WTC11 (cell line): ENCODE measurements around the gene CDCA7. TPM values are rescaled to one million over a fixed set of nuclear protein-coding genes. Genes with fewer than 3 reads are reported as not detected.

ENCODE experiments used
- ATAC-seq: fragments of 200-7000 bp; cut with Tn5 transposase; 2 replicates; pipeline ENCODE4 v1.10.0; 2021; ENCODE audit warnings: mild to moderate bottlenecking, moderate library complexity
- CTCF ChIA-PET: fragments of 300-600 bp; sonication (Branson Sonifier 250); formaldehyde crosslinking; loops from one replicate; lab custom pipeline; 2021; ENCODE audit warnings: antibody characterized with exemption; lab: Charles Lee
- POLR2A ChIA-PET: fragments of 350-600 bp; sonication (Branson Sonifier 250); formaldehyde crosslinking; loops from one replicate; lab custom pipeline; 2021; ENCODE audit warnings: antibody characterized with exemption; lab: Charles Lee
- DNase-seq: peaks from one replicate; pipeline ENCODE4 v3.0.0; 2021; ENCODE audit warnings: low spot score
- H3K27ac Mint-ChIP-seq: 2 replicates; pipeline ENCODE4 v1.8.0; 2021; ENCODE audit warnings: mixed read lengths
- H3K27me3 Mint-ChIP-seq: 2 replicates; pipeline ENCODE4 v1.8.0; 2021; ENCODE audit warnings: low read depth, mild to moderate bottlenecking, moderate library complexity, mixed read lengths
- H3K36me3 Mint-ChIP-seq: 2 replicates; pipeline ENCODE4 v1.8.0; 2021; ENCODE audit warnings: mixed read lengths
- H3K4me1 Mint-ChIP-seq: 2 replicates; pipeline ENCODE4 v1.8.0; 2022; ENCODE audit warnings: mixed read lengths
- H3K4me3 Mint-ChIP-seq: 2 replicates; pipeline ENCODE4 v1.8.0; 2021; ENCODE audit warnings: mild to moderate bottlenecking, moderate library complexity, mixed read lengths
- H3K9me3 Mint-ChIP-seq: 2 replicates; pipeline ENCODE4 v1.8.0; 2021; ENCODE audit warnings: mixed read lengths
- AFF4 ChIP-seq: sonication (generic); formaldehyde crosslinking; IDR thresholded peaks from 2 replicates; pipeline ENCODE4 v1.8.1; 2023; ENCODE audit warnings: mild to moderate bottlenecking, missing genetic modification reagents, borderline replicate concordance
- CBFB ChIP-seq: sonication (generic); formaldehyde crosslinking; IDR thresholded peaks from 2 replicates; pipeline ENCODE4 v1.8.1; 2022; ENCODE audit warnings: mild to moderate bottlenecking, low read depth, missing genetic modification reagents
- EMX1 ChIP-seq: fragments of 250-450 bp; sonication (Bioruptor Pico); IDR thresholded peaks from 2 replicates; pipeline ENCODE4 v1.8.0; 2021; ENCODE audit warnings: mild to moderate bottlenecking
- FOXJ3 ChIP-seq: sonication (generic); formaldehyde crosslinking; IDR thresholded peaks from 2 replicates; pipeline ENCODE4 v1.9.0; 2021; ENCODE audit warnings: missing genetic modification reagents, mild to moderate bottlenecking, borderline replicate concordance
- FOXP1 ChIP-seq: sonication (generic); formaldehyde crosslinking; IDR thresholded peaks from 2 replicates; pipeline ENCODE4 v1.8.0; 2022; ENCODE audit warnings: missing genetic modification reagents, mild to moderate bottlenecking, moderate library complexity, borderline replicate concordance
- GRHL2 ChIP-seq: fragments of 250-450 bp; sonication (Bioruptor Pico); IDR thresholded peaks from 2 replicates; pipeline ENCODE4 v1.8.0; 2022; ENCODE audit warnings: mild to moderate bottlenecking, moderate library complexity; ENCODE audit not compliant: insufficient replicate concordance, severe bottlenecking
- MLX ChIP-seq: sonication (generic); formaldehyde crosslinking; IDR thresholded peaks from 2 replicates; pipeline ENCODE4 v1.8.1; 2023; ENCODE audit warnings: mild to moderate bottlenecking, missing genetic modification reagents, moderate library complexity
- TCF7 ChIP-seq: sonication (generic); formaldehyde crosslinking; IDR thresholded peaks from 2 replicates; pipeline ENCODE4 v1.8.0; 2022; ENCODE audit warnings: mild to moderate bottlenecking, low read depth, missing genetic modification reagents, moderate library complexity
- TEAD1 ChIP-seq: sonication (generic); formaldehyde crosslinking; IDR thresholded peaks from 2 replicates; pipeline ENCODE4 v1.8.0; 2022; ENCODE audit warnings: mild to moderate bottlenecking, missing genetic modification reagents
- TP53 ChIP-seq: sonication (generic); formaldehyde crosslinking; IDR thresholded peaks from 2 replicates; pipeline ENCODE4 v1.8.1; 2023; ENCODE audit warnings: mild to moderate bottlenecking, missing genetic modification reagents
- ZBTB21 ChIP-seq: sonication (generic); formaldehyde crosslinking; IDR thresholded peaks from 2 replicates; pipeline ENCODE4 v1.8.1; 2023; ENCODE audit warnings: mild to moderate bottlenecking, missing genetic modification reagents, borderline replicate concordance
- ZNF219 ChIP-seq: sonication (generic); formaldehyde crosslinking; IDR thresholded peaks from 2 replicates; pipeline ENCODE4 v1.8.0; 2023; ENCODE audit warnings: missing genetic modification reagents, mild to moderate bottlenecking, borderline replicate concordance
- ZNF232 ChIP-seq: sonication (generic); formaldehyde crosslinking; IDR thresholded peaks from 2 replicates; pipeline ENCODE4 v1.8.0; 2022; ENCODE audit warnings: mild to moderate bottlenecking, missing genetic modification reagents
- total RNA-seq: library from RNA; stranded (reverse); gene quantifications from 3 replicates; pipeline ENCODE4 v1.2.3, GENCODE V29; 2021
- TF ChIP-seq, protein P1 (sequence below): fragments of 250-450 bp; sonication (Bioruptor Pico); IDR thresholded peaks from 2 replicates; pipeline ENCODE4 v2.1.2; 2022; ENCODE audit warnings: mild to moderate bottlenecking, moderate library complexity
- TF ChIP-seq, protein P2 (sequence below): sonication (generic); formaldehyde crosslinking; IDR thresholded peaks from 2 replicates; pipeline ENCODE4 v1.8.0; 2022; ENCODE audit warnings: mild to moderate bottlenecking, missing genetic modification reagents
- TF ChIP-seq, protein P3 (sequence below): sonication (generic); formaldehyde crosslinking; IDR thresholded peaks from 2 replicates; pipeline ENCODE4 v1.8.1; 2023; ENCODE audit warnings: mild to moderate bottlenecking, missing genetic modification reagents
- TF ChIP-seq, protein P4 (sequence below): fragments of 250-450 bp; sonication (Bioruptor Pico); IDR thresholded peaks from 2 replicates; pipeline ENCODE4 v1.9.0; 2021; ENCODE audit warnings: mild to moderate bottlenecking, borderline replicate concordance
- TF ChIP-seq, protein P5 (sequence below): fragments of 250-450 bp; sonication (Bioruptor Pico); IDR thresholded peaks from 2 replicates; pipeline ENCODE4 v1.9.0; 2021; ENCODE audit warnings: moderate library complexity, mild to moderate bottlenecking, inconsistent platforms, borderline replicate concordance
- TF ChIP-seq, protein P6 (sequence below): sonication (generic); formaldehyde crosslinking; IDR thresholded peaks from 2 replicates; pipeline ENCODE4 v1.8.0; 2022; ENCODE audit warnings: mild to moderate bottlenecking, missing genetic modification reagents

CDCA7 gene
- total RNA-seq, 1 experiment from 2014 or later, result 79.7 TPM

DNA sequence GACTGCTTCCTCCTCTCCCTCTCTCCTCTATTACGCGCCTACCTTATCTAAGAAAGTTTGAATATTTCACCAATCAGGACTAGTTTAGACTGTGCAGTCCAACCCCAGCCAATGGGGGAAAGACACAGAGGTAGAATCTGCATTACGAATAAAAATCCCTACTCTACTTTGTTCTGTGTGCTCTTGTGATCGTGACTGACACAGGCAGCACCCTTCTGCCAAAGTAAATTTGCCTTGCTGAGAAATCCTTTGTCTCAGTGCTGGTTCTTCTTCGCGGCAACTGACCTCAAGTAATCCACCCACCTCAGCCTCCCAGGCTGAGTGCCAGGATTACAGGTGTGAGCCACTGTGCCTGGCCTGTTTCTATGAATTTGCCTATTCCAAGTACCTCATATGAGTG lies 8.6 kb upstream of the CDCA7 start (continued):
- TF ChIP-seq, protein P1, sequence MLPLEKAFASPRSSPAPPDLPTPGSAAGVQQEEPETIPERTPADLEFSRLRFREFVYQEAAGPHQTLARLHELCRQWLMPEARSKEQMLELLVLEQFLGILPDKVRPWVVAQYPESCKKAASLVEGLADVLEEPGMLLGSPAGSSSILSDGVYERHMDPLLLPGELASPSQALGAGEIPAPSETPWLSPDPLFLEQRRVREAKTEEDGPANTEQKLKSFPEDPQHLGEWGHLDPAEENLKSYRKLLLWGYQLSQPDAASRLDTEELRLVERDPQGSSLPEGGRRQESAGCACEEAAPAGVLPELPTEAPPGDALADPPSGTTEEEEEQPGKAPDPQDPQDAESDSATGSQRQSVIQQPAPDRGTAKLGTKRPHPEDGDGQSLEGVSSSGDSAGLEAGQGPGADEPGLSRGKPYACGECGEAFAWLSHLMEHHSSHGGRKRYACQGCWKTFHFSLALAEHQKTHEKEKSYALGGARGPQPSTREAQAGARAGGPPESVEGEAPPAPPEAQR (CRISPR knock-in tag), result no peak
- no peak for TF ChIP-seq MLX (CRISPR knock-in tag)

GRCh38 chr2:173347305-173348168 lies 7.1 kb upstream of the CDCA7 start:
- ChIA-PET POLR2A (no interaction called here), CTCF (no interaction called here)
- ATAC-seq (no peak), DNase-seq (no peak)
- peaks cover 2% of the 10 kb centered on the region; the same call in 1 of the 2 replicates for H3K27me3 Mint-ChIP-seq
- peaks cover 22% of the 10 kb centered on the region for H3K36me3 Mint-ChIP-seq
- TF ChIP-seq AFF4 (CRISPR knock-in tag) (no peak), ZBTB21 (CRISPR knock-in tag) (no peak), FOXP1 (CRISPR knock-in tag) (no peak), ZNF219 (no peak), FOXJ3 (no peak), CBFB (CRISPR knock-in tag) (no peak), GRHL2 (CRISPR knock-in tag) (no peak), TP53 (CRISPR knock-in tag) (no peak), ZNF232 (CRISPR knock-in tag) (no peak), TEAD1 (no peak), TCF7 (no peak), EMX1 (CRISPR knock-in tag) (no peak)
- TF ChIP-seq, protein P2, sequence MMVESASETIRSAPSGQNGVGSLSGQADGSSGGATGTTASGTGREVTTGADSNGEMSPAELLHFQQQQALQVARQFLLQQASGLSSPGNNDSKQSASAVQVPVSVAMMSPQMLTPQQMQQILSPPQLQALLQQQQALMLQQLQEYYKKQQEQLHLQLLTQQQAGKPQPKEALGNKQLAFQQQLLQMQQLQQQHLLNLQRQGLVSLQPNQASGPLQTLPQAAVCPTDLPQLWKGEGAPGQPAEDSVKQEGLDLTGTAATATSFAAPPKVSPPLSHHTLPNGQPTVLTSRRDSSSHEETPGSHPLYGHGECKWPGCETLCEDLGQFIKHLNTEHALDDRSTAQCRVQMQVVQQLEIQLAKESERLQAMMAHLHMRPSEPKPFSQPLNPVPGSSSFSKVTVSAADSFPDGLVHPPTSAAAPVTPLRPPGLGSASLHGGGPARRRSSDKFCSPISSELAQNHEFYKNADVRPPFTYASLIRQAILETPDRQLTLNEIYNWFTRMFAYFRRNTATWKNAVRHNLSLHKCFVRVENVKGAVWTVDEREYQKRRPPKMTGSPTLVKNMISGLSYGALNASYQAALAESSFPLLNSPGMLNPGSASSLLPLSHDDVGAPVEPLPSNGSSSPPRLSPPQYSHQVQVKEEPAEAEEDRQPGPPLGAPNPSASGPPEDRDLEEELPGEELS (CRISPR knock-in tag), result no peak
- TF ChIP-seq, protein P3, sequence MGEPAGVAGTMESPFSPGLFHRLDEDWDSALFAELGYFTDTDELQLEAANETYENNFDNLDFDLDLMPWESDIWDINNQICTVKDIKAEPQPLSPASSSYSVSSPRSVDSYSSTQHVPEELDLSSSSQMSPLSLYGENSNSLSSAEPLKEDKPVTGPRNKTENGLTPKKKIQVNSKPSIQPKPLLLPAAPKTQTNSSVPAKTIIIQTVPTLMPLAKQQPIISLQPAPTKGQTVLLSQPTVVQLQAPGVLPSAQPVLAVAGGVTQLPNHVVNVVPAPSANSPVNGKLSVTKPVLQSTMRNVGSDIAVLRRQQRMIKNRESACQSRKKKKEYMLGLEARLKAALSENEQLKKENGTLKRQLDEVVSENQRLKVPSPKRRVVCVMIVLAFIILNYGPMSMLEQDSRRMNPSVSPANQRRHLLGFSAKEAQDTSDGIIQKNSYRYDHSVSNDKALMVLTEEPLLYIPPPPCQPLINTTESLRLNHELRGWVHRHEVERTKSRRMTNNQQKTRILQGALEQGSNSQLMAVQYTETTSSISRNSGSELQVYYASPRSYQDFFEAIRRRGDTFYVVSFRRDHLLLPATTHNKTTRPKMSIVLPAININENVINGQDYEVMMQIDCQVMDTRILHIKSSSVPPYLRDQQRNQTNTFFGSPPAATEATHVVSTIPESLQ (CRISPR knock-in tag), result no peak
- TF ChIP-seq, protein P4, sequence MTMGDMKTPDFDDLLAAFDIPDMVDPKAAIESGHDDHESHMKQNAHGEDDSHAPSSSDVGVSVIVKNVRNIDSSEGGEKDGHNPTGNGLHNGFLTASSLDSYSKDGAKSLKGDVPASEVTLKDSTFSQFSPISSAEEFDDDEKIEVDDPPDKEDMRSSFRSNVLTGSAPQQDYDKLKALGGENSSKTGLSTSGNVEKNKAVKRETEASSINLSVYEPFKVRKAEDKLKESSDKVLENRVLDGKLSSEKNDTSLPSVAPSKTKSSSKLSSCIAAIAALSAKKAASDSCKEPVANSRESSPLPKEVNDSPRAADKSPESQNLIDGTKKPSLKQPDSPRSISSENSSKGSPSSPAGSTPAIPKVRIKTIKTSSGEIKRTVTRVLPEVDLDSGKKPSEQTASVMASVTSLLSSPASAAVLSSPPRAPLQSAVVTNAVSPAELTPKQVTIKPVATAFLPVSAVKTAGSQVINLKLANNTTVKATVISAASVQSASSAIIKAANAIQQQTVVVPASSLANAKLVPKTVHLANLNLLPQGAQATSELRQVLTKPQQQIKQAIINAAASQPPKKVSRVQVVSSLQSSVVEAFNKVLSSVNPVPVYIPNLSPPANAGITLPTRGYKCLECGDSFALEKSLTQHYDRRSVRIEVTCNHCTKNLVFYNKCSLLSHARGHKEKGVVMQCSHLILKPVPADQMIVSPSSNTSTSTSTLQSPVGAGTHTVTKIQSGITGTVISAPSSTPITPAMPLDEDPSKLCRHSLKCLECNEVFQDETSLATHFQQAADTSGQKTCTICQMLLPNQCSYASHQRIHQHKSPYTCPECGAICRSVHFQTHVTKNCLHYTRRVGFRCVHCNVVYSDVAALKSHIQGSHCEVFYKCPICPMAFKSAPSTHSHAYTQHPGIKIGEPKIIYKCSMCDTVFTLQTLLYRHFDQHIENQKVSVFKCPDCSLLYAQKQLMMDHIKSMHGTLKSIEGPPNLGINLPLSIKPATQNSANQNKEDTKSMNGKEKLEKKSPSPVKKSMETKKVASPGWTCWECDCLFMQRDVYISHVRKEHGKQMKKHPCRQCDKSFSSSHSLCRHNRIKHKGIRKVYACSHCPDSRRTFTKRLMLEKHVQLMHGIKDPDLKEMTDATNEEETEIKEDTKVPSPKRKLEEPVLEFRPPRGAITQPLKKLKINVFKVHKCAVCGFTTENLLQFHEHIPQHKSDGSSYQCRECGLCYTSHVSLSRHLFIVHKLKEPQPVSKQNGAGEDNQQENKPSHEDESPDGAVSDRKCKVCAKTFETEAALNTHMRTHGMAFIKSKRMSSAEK, result no peak
- TF ChIP-seq, protein P5, sequence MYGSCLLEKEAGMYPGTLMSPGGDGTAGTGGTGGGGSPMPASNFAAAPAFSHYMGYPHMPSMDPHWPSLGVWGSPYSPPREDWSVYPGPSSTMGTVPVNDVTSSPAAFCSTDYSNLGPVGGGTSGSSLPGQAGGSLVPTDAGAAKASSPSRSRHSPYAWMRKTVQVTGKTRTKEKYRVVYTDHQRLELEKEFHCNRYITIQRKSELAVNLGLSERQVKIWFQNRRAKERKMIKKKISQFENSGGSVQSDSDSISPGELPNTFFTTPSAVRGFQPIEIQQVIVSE (CRISPR knock-in tag), result no peak
- TF ChIP-seq, protein P6, sequence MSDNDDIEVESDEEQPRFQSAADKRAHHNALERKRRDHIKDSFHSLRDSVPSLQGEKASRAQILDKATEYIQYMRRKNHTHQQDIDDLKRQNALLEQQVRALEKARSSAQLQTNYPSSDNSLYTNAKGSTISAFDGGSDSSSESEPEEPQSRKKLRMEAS (CRISPR knock-in tag), result no peak
- H3K4me3 Mint-ChIP-seq, result no peak overlapping the region
- H3K9me3 Mint-ChIP-seq, result peaks cover 37% of the 10 kb centered on the region
- H3K4me1 Mint-ChIP-seq, result peaks cover 8% of the 10 kb centered on the region
- H3K27ac Mint-ChIP-seq, result no peak overlapping the region
